ENCODE results near the gene CCDC184. TPM values are rescaled to one million over a fixed set of nuclear protein-coding genes. Genes with fewer than 3 reads are reported as not detected.
A peak's percentile ranks its signal among the peaks of the same experiment; 100 is the strongest.
"Not testable (repeated sequence)": the region's sequence is repeated elsewhere in the genome, so short reads cannot be mapped to it uniquely, and the experiment has no call there.

The CCDC184 gene
- total RNA-seq, 1 experiment from 2014 or later = 0.69 TPM

- no TSS peak for BruUV-seq (replicated peaks)
- DNase-seq (ENCODE audit: low spot score) = no peak
- ChIA-PET CTCF (no interaction called here), POLR2A (ENCODE audit: low non-redundant PET) (no interaction called here)
- intact Hi-C loops (cut with micrococcal nuclease; ENCODE audit: unreplicated experiment) = no loop called here
- peaks cover 81% of the 10 kb centered on the region for H3K36me3 ChIP-seq (ENCODE audit: insufficient read depth, low read length, poor library complexity, severe bottlenecking)
- no peak overlapping the region for H3K27ac ChIP-seq (ENCODE audit: low read depth, low read length, poor library complexity, severe bottlenecking)
- no peaks in the 10 kb centered on the region for H3K27me3 ChIP-seq (replicated peaks; ENCODE audit: insufficient read depth, low read depth, low read length, poor library complexity)
- H3K4me1 ChIP-seq (ENCODE audit: insufficient read depth, low read length, poor library complexity, severe bottlenecking) = peaks cover 12% of the 10 kb centered on the region
- TF ChIP-seq CTCF (conservative IDR thresholded peaks at IDR 0.05; ENCODE audit: low read depth, low read length) = no peak
- no peak for TF ChIP-seq EZH2 (IDR thresholded peaks at IDR 0.05; ENCODE audit: borderline replicate concordance, low read depth, low read length, poor library complexity, severe bottlenecking)
- H3K4me3 ChIP-seq (ENCODE audit: low read depth, low read length, poor library complexity, severe bottlenecking) = no peak overlapping the region
- H3K9me3 ChIP-seq (ENCODE audit: low read depth, low read length, poor library complexity, severe bottlenecking) = no peaks in the 10 kb centered on the region
Observed at GRCh38 chr12:48143898-48144297, 39.5 kb upstream of the CCDC184 start.

GRCh38 chr12:48145981-48146380 is 37.5 kb upstream of the CCDC184 start:
- BruUV-seq (replicated peaks) = no TSS peak
- no peaks in the 10 kb centered on the region for H3K9me3 ChIP-seq (ENCODE audit: low read depth, low read length, poor library complexity, severe bottlenecking)
- intact Hi-C loops (cut with micrococcal nuclease; ENCODE audit: unreplicated experiment) = no loop called here
- no peak overlapping the region for H3K4me3 ChIP-seq (ENCODE audit: low read depth, low read length, poor library complexity, severe bottlenecking)
- H3K27me3 ChIP-seq (replicated peaks; ENCODE audit: insufficient read depth, low read depth, low read length, poor library complexity) = no peaks in the 10 kb centered on the region
- H3K36me3 ChIP-seq (ENCODE audit: insufficient read depth, low read length, poor library complexity, severe bottlenecking) = peaks cover 82% of the 10 kb centered on the region
- no peak for DNase-seq (ENCODE audit: low spot score)
- ChIA-PET CTCF (no interaction called here), POLR2A (ENCODE audit: low non-redundant PET) (interaction anchor here (0.6 kb wide), 1 partner anchor 289 kb away, joined by 3 read pairs; no protein-coding TSS in a partner anchor)
- peak overlapping the region; percentile 1 for H3K27ac ChIP-seq (ENCODE audit: low read depth, low read length, poor library complexity, severe bottlenecking)
- TF ChIP-seq CTCF (conservative IDR thresholded peaks at IDR 0.05; ENCODE audit: low read depth, low read length) = no peak
- H3K4me1 ChIP-seq (ENCODE audit: insufficient read depth, low read length, poor library complexity, severe bottlenecking) = peaks cover 12% of the 10 kb centered on the region

- ChIA-PET POLR2A (ENCODE audit: low non-redundant PET) (no interaction called here), CTCF (no interaction called here)
- no peak for DNase-seq (ENCODE audit: low spot score)
- intact Hi-C loops (cut with micrococcal nuclease; ENCODE audit: unreplicated experiment) = no loop called here
- Histone ChIP-seq H3K4me1 (ENCODE audit: insufficient read depth, low read length, poor library complexity, severe bottlenecking) (peaks cover 4% of the 10 kb centered on the region), H3K36me3 (ENCODE audit: insufficient read depth, low read length, poor library complexity, severe bottlenecking) (peaks cover 43% of the 10 kb centered on the region), H3K9me3 (ENCODE audit: low read depth, low read length, poor library complexity, severe bottlenecking) (no peaks in the 10 kb centered on the region), H3K4me3 (ENCODE audit: low read depth, low read length, poor library complexity, severe bottlenecking) (no peak overlapping the region), H3K27me3 (replicated peaks; ENCODE audit: insufficient read depth, low read depth, low read length, poor library complexity) (no peaks in the 10 kb centered on the region), H3K27ac (ENCODE audit: low read depth, low read length, poor library complexity, severe bottlenecking) (no peak overlapping the region)
- no peak for TF ChIP-seq EZH2 (IDR thresholded peaks at IDR 0.05; ENCODE audit: borderline replicate concordance, low read depth, low read length, poor library complexity, severe bottlenecking)
- no peak for TF ChIP-seq CTCF (conservative IDR thresholded peaks at IDR 0.05; ENCODE audit: low read depth, low read length)
- BruUV-seq (replicated peaks) = no TSS peak
Observed at GRCh38 chr12:48151103-48151771, 32.2 kb upstream of the CCDC184 start.

GRCh38 chr12:48155786-48156185 is 27.7 kb upstream of the CCDC184 start:
- BruUV-seq (replicated peaks); H3K9me3 ChIP-seq (ENCODE audit: low read depth, low read length, poor library complexity, severe bottlenecking); H3K36me3 ChIP-seq (ENCODE audit: insufficient read depth, low read length, poor library complexity, severe bottlenecking); H3K27ac ChIP-seq (ENCODE audit: low read depth, low read length, poor library complexity, severe bottlenecking); H3K4me1 ChIP-seq (ENCODE audit: insufficient read depth, low read length, poor library complexity, severe bottlenecking); POLR2A ChIA-PET (ENCODE audit: low non-redundant PET); H3K4me3 ChIP-seq (ENCODE audit: low read depth, low read length, poor library complexity, severe bottlenecking); H3K27me3 ChIP-seq (replicated peaks; ENCODE audit: insufficient read depth, low read depth, low read length, poor library complexity); DNase-seq (ENCODE audit: low spot score); CTCF ChIA-PET: not testable (repeated sequence)
- intact Hi-C loops (cut with micrococcal nuclease; ENCODE audit: unreplicated experiment) = loop anchor here (5.0 kb wide), 1 partner anchor 48 kb away; the partner anchor contains the start of gene SENP1
